ENCODE data around the gene NPVF.

The NPVF gene, protein sequence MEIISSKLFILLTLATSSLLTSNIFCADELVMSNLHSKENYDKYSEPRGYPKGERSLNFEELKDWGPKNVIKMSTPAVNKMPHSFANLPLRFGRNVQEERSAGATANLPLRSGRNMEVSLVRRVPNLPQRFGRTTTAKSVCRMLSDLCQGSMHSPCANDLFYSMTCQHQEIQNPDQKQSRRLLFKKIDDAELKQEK

DNA sequence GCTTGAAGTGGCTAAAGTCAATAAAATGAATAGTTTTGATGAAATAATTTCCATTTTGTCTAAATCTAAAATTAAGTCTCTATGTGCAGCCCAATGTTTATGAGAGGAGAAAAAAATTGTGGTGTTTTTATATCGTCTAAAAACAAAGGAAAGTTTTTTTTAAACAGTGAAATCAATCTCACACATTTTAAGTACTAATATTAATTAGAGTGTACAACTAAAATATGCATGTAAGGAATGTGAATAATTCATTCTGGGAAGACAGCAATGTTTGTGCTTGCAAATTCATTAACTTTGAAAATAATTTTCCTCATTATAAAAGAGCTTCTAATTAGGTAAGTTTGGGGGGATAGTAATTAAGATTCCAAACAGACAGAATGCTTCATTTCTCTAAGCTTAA lies at the start of gene NPVF:
NPVF (minus strand) TSS at position 101 of the 400 bp plus-strand sequence; CDS start at position 54, 47 bp downstream.
- no peak for FAIRE-seq

GRCh38 chr7:25272265-25272664 lies 44.0 kb upstream of the NPVF start:
- no peak for FAIRE-seq
- DNase-seq (ENCODE audit: insufficient read length, low spot score): no peak

More for the DNA sequence above, at the start of gene NPVF:
- DNase-seq (ENCODE audit: insufficient read length, low spot score): no peak

DNA sequence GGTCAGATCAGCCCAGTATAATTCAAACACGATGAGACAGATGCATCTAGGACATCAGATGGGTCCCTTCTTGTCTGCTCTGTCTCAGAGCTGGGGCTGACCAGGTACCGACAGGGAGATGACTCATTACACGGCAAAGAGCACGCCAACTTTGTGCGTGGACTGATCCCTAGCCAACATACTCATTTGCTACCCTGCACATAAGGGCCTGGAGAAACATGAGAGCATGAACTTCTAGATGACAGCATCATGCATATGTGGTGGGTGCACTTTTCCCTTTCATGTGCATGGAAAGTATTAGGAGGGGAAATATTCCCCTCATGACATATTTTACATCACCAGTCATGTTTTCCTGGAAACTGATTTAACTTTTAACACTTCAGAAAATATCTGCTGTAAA lies 35.1 kb upstream of the NPVF start:
- FAIRE-seq (no peak), DNase-seq (ENCODE audit: insufficient read length, low spot score) (no peak)

GRCh38 chr7:25262586-25262985 lies 34.3 kb upstream of the NPVF start:
- no peak for DNase-seq (ENCODE audit: insufficient read length, low spot score)
- no peak for FAIRE-seq

DNA sequence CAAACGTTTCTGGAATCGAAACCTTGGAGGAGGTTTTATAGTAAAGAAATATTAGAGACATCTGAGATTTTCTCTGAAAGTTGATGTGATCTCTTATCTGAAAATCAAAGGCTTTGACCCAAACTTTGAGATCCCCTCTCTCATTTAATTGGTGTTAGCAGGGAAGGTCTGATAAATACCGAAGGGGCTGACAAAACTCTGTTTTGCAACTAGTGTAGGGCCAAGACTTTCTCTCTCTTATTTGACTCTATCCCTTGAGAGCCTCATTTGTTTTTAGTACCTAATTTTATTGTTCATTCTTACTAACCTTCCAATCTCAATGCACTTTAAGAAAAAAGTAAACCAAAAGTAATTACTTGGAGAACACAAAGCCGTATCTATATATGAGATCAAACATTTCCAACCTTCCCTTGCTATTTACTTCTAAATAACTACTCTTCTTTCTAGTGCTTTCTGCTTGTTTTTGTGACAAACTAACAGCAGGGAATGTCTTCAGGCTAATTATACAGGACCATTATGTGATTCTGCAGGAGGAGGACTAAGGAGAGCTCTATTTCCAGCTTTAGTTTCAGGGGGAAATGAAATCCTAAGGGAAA lies 33.4 kb upstream of the NPVF start:
- FAIRE-seq (no peak), DNase-seq (ENCODE audit: insufficient read length, low spot score) (no peak)

- no peak for DNase-seq (ENCODE audit: insufficient read length, low spot score)
Observed at GRCh38 chr7:25260862-25261494, 32.7 kb upstream of the NPVF start.

DNA sequence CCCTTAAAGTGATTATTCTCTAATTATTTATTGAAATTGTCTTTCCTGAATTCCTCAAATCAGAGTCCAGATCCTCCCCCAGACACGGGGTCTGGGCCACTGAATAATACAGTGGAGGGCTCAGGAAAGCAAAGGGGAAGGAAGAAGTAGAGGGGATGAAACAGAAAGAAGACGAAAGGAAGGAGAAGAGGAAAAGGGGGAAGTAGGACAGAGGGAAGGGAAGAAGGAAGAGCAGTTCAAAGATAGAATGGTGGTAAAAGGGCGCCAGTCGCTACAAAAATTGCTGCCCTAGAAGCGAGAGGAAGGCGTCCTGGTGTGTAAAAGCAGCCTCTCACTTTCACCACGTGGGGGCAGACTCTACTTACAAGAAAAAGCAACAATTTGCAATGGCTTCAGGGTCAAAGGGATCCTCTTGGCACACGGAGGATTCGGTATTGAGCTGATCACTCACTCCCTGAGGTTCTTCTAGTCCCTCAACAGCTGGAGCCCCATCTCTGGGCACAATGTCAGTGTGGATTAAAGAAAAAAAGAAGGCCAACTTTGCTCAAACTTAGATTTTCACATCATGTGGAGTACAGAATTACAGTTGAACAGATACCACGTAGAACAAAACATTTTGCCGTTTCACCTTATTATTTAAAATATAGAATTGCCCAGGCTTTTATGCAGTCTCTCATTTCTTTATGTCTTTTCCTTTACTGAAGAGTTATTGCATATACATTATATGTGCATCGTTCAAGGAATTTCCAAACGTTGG lies 31.4 kb upstream of the NPVF start:
- DNase-seq (ENCODE audit: insufficient read length, low spot score) (peak; percentile 42), FAIRE-seq (peak; percentile 96)

More at GRCh38 chr7:25260862-25261494, 32.7 kb upstream of the NPVF start:
- FAIRE-seq: no peak

- FAIRE-seq (no peak), DNase-seq (ENCODE audit: insufficient read length, low spot score) (no peak)
Observed at GRCh38 chr7:25256333-25256819, 28.1 kb upstream of the NPVF start.

GRCh38 chr7:25255611-25256332 lies 27.5 kb upstream of the NPVF start:
- DNase-seq (ENCODE audit: insufficient read length, low spot score) (no peak), FAIRE-seq (no peak)

DNA sequence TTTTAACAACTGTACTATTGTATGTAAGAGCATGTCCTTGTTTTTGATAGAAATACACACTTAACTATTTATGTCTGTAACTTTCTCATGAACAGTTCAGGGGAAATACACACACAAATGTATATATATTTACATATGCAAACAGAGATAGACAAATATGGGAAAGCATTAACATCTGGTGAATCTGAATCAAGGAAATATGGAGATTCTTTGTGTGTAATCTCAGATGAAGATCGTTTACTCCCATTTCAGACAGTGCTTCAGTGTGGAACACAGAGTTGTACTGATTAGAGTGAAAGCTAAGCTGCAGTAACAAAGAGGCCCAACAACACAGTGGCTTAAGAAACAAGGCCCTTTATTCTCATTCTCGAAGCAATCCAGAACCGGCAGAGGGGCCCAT lies 26.3 kb upstream of the NPVF start:
- FAIRE-seq: no peak

GRCh38 chr7:25253714-25254113 lies 25.4 kb upstream of the NPVF start:
- no peak for FAIRE-seq
- no peak for DNase-seq (ENCODE audit: insufficient read length, low spot score)

More for the DNA sequence above, 26.3 kb upstream of the NPVF start:
- DNase-seq (ENCODE audit: insufficient read length, low spot score): no peak

GRCh38 chr7:25250386-25250785 lies 22.1 kb upstream of the NPVF start:
- DNase-seq (ENCODE audit: insufficient read length, low spot score) (no peak), FAIRE-seq (no peak)

DNA sequence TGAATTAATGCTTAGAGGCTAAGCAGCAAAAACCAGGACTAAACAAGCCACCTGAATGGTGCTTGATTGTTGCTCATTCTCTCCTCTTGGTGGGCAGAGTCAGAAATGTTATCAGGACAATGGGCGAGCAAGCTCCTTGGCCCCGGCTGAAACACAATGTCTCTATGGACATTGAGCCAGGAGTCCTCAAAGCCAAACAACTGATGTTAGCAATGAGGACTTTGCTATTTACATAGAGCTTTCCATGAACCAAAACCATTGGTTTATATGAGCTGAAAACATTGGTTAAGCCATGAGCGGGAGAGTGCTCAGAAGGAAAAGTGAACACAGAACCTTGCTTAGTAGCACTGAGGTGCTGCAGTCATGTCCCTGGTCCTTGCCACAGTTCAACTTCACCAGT lies 21.5 kb upstream of the NPVF start:
- FAIRE-seq: no peak
- no peak for DNase-seq (ENCODE audit: insufficient read length, low spot score)

GRCh38 chr7:25246306-25246705 lies 18.0 kb upstream of the NPVF start:
- FAIRE-seq (no peak), DNase-seq (ENCODE audit: insufficient read length, low spot score) (no peak)

DNA sequence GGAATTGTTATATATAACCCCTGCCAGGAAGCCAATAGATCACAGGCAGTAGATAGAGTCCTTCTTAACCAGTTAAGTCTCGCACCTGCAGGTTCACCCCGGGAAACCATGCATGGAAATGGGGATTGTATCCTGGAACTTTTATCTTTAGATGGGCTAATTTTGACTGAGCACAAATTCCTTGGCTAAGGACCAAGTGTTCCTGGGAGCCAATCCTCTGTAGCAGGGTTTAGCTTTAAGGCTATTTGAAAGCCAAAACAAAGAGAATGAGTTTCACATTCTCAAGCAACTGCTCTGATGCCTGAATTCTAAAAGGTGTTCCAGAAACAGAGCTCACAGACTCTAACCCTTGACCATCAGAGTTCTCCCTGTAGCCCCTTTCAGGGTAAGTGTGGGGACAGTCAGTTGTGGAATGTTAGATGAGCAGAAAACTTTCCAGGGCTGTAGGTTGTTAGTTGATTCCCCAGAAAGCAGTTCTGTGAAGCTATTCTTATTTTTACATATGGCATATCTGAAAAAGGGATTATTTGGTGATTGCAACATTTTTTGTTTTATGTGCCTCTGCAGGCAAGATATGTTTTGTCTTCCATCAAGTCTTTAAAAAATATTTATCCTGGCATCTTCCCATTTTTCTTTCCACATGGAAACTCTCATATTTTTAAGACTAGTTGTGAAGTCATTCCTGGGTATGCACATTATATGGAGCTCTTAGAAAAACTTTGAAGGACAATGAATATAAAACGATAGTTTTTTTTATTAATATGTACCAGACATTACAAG lies 16.2 kb upstream of the NPVF start:
- FAIRE-seq: no peak
- no peak for DNase-seq (ENCODE audit: insufficient read length, low spot score)

DNA sequence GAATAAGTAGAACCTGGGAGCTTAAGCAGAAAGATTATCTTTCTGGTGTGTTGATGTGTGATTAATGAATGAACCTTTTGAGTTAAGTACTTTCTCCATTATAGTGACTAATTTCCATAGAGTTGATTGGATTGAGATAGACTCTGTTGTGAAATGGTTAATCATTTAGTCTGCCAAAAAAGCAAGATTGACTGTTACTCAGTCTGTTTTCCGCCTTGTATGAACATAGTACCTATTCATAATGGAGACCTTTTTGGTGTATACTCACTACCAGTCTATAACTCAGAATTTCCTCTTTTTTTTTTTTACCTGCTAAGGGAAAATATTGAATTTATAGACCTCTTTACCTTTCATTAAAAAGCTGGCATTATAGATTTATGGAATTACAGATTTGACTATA lies 14.4 kb upstream of the NPVF start:
- no peak for FAIRE-seq
- DNase-seq (ENCODE audit: insufficient read length, low spot score): no peak

DNA sequence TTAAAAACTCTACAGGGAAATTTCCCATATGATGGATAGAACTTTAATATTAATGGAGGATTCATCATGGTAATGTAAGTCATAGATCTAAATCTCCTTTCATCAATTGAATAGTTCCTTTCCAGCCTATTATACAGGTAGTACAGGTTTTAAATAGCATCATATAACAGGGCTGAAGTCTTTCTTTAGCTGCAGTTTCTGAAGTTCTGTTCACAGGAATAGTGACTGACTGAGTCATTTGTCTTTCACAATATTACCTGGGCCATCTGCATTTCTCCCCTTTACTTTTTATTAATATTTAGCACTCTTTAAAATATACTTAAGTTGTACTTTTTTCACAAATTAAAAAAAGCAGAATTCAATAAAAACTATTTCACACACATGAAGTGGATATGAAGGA lies 12.6 kb upstream of the NPVF start:
- no peak for DNase-seq (ENCODE audit: insufficient read length, low spot score)
- FAIRE-seq: no peak

DNA sequence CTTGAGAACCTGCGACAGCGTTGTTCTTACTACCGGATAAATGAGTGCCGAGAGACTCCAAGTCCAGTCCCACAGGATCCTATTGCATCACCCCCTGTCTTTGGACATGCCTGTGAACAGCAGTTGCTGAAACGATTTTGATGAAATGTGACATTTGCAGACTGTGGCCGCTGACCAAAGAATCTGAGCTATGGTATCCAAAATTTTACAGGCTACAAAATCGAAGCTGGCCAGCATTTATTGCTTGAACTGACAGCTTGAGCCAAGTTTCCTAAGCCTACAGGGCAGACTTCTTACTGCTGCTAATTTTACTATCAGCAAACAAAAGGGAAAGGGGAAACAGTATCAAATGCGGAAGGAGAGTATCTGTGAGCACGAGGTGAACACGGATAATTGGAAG lies 12.1 kb upstream of the NPVF start:
- FAIRE-seq (no peak), DNase-seq (ENCODE audit: insufficient read length, low spot score) (no peak)

GRCh38 chr7:25239888-25240287 lies 11.6 kb upstream of the NPVF start:
- DNase-seq (ENCODE audit: insufficient read length, low spot score): no peak
- FAIRE-seq: no peak
